GM21576 (cell line): ENCODE data around the gene SEC24B.
"Not testable (repeated sequence)": the region's sequence is repeated elsewhere in the genome, so short reads cannot be mapped to it uniquely, and the experiment has no call there.

Experiments used
- ATAC-seq: cut with Tn5 transposase; IDR thresholded peaks from one replicate; pipeline ENCODE4 v1.9.1; 2021; ENCODE audit warnings: mild to moderate bottlenecking, moderate library complexity; ENCODE audit not compliant: unreplicated experiment

The SEC24B gene

DNA sequence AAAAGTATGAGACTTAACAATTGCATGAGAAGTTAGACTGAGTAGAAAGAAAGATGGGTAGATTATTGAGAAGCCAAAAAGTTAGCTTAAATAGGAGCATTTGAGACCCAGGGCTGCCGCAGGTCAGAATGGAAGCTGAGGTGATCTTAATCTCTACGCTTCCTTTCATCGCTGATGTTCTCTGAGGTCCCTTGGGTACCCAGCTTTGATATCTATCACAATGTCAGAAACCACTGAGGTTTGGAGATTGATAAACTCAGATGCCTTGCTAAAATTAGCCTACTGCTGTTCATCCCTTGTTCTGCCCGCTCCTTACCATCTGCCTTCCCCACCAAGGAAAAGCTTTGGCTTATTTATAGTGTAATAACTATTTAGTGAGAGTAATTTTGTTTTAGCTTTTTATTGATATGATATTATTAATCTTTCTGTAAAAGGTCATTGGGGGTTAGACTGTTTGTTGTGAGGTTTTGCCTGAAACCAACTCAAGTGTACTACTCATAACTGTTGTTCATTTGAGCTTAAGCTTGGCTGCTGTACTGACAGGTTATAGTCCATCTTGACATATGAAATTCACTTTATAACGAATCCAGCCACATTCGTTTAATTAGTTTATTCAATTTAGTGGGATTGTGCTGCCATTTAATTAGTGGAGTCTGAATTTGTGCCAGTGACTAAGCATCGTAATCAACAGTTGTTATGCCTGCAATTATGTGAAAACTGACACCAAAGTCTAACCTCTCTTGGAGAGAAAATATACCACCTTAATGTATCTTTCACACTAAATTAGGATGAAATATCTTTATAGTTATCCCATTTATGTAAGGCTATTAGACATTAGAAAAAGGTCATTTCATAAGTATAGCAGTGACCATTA lies 141.6 kb downstream of the SEC24B start:
- ATAC-seq: no peak

GRCh38 chr4:109576462-109576861 lies 142.8 kb downstream of the SEC24B start:
- no peak for ATAC-seq

GRCh38 chr4:109578846-109579245 lies 145.2 kb downstream of the SEC24B start:
- no peak for ATAC-seq

DNA sequence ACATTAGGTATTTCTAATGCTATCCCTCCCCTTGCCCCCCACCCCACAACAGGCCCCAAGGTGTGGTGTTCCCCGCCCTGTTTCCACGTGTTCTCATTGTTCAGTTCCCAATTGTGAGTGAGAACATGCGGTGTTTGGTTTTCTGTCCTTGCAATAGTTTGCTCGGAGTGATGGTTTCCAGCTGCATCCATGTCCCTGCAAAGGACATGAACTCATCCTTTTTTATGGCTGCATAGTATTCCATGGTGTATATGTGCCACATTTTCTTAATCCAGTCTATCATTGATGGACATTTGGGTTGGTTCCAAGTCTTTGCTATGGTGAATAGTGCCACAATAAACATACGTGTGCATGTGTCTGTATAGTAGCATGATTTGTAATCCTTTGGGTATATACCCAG lies 146.4 kb downstream of the SEC24B start:
- ATAC-seq: not testable (repeated sequence)

DNA sequence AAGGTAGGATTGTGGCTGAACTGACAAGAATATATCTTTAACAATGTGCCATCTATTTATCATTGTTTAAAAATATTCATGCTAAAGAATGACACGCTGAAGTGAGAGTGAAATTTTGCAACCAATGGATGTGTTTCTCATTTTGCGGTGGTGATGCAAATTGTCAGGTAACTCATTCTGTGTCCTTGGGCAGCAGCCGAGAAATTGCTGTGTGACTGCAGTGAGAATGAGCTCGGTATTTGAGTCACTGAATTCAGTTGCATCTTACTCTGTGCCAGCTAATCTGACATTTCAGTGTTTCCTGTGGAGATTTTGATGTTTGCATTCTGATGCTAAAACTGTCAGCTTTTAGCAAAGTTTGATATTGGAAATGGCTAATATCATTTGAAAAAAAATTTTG lies 154.6 kb downstream of the SEC24B start:
- peak; percentile 97 for ATAC-seq

DNA sequence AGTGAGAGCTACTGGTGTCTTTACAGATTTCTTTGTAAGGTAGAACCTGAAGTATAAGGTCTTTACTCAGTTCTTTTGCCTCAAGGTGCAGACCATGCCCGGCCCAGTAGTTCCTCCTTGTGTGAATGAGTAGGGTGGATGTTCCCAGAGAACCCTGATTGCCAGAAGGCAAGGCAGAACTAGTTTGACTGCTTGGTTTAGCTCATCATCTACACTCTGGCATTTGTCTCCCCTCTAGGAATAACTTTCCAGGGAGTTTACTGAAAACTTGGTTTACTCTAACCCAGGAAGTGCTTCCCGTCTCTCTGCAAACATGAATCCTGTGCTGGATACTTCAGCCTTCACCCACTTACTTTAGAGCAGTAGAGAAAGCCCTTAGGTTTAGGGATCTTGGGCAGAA lies 155.5 kb downstream of the SEC24B start:
- ATAC-seq: no peak

GRCh38 chr4:109589605-109590004 lies 156.0 kb downstream of the SEC24B start:
- no peak for ATAC-seq
